HG03108 (cell line): ENCODE results near the gene ZNF366.
A peak's percentile ranks its signal among the peaks of the same experiment; 100 is the strongest.

Experiments used
- ATAC-seq: cut with Tn5 transposase; IDR thresholded peaks from one replicate; pipeline ENCODE4 v1.9.1; 2021; ENCODE audit warnings: moderate library complexity; ENCODE audit not compliant: unreplicated experiment

Gene ZNF366

GRCh38 chr5:72523960-72524582 is 16.9 kb upstream of the ZNF366 start:
- no peak for ATAC-seq

GRCh38 chr5:72522607-72523006 is 15.4 kb upstream of the ZNF366 start:
- no peak for ATAC-seq

- no peak for ATAC-seq
These were observed 11.9 kb upstream of the ZNF366 start for GRCh38 chr5:72519111-72519510.

GRCh38 chr5:72518001-72518683 is 10.9 kb upstream of the ZNF366 start:
- ATAC-seq, result no peak

GRCh38 chr5:72516916-72517315 is 9.7 kb upstream of the ZNF366 start:
- no peak for ATAC-seq

GRCh38 chr5:72515211-72515610 is 8.0 kb upstream of the ZNF366 start:
- no peak for ATAC-seq

- no peak for ATAC-seq
These were observed 5.3 kb upstream of the ZNF366 start for GRCh38 chr5:72512593-72512860.

GRCh38 chr5:72511774-72512592 is 4.8 kb upstream of the ZNF366 start:
- ATAC-seq, result no peak

GRCh38 chr5:72511366-72511765 is 4.2 kb upstream of the ZNF366 start:
- no peak for ATAC-seq

GRCh38 chr5:72510610-72511181 is 3.5 kb upstream of the ZNF366 start:
- no peak for ATAC-seq

- no peak for ATAC-seq
These were observed 2.2 kb upstream of the ZNF366 start for GRCh38 chr5:72509401-72509800.

GRCh38 chr5:72508241-72509170 is 1.3 kb upstream of the ZNF366 start:
- peak; percentile 95 for ATAC-seq

- ATAC-seq, result no peak
These were observed 663 bp upstream of the ZNF366 start for GRCh38 chr5:72507907-72508238.

GRCh38 chr5:72506158-72506549 is 1.1 kb downstream of the ZNF366 start:
- ATAC-seq, result no peak

- ATAC-seq, result no peak
These were observed 1.6 kb downstream of the ZNF366 start for GRCh38 chr5:72505539-72506157.

- no peak for ATAC-seq
These were observed 2.2 kb downstream of the ZNF366 start for GRCh38 chr5:72505016-72505415.

GRCh38 chr5:72503888-72504491 is 3.2 kb downstream of the ZNF366 start:
- ATAC-seq, result no peak

- no peak for ATAC-seq
These were observed 5.7 kb downstream of the ZNF366 start for GRCh38 chr5:72501488-72501887.

- no peak for ATAC-seq
These were observed 7.5 kb downstream of the ZNF366 start for GRCh38 chr5:72499730-72500129.

- ATAC-seq, result no peak
These were observed 8.1 kb downstream of the ZNF366 start for GRCh38 chr5:72499090-72499489.
